ENCODE measurements around the gene THSD4.
A peak's percentile ranks its signal among the peaks of the same experiment; 100 is the strongest.

THSD4 gene

DNA sequence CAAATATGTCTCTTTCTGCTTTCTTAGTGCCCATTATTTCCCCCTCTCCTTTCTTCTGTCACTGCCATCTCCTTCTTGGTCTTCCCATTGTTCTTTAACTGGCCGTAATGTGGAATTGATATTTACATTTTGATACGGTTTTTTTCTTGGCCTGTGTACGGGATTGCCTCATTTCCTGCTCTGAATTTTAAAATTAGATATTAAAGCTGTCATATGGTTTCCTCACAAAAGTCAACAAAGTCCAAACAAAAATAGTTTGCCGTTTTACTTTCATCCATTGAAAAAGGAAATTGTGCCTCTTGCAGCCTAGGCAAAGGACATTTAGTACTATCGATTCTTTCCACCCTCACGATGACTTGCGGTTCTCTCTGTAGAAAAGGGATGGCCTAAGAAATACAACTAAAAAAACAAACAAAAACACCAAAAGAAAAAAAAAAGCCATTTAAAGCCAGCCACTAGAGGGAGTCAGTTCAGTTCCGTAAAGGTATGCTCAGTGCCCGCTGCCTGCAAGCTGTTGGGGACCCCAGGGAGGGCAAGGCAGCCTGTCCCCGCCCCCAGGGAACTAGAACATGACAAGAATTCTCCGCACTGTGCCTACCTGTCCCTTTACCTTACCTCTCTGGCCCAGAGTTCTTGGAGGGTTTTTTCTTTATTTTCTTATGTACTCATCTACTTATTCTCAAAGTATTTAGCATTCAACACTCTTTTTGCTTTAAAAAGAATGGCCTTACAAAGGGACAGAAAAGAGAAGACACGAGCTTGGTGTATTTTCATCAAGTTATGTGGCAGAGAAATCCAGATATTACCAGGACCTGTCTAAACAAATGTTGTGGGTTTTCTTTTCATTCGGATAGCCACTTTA is 665.1 kb downstream of the THSD4 start:
- DNase-seq: peak; percentile 23 to 36

DNA sequence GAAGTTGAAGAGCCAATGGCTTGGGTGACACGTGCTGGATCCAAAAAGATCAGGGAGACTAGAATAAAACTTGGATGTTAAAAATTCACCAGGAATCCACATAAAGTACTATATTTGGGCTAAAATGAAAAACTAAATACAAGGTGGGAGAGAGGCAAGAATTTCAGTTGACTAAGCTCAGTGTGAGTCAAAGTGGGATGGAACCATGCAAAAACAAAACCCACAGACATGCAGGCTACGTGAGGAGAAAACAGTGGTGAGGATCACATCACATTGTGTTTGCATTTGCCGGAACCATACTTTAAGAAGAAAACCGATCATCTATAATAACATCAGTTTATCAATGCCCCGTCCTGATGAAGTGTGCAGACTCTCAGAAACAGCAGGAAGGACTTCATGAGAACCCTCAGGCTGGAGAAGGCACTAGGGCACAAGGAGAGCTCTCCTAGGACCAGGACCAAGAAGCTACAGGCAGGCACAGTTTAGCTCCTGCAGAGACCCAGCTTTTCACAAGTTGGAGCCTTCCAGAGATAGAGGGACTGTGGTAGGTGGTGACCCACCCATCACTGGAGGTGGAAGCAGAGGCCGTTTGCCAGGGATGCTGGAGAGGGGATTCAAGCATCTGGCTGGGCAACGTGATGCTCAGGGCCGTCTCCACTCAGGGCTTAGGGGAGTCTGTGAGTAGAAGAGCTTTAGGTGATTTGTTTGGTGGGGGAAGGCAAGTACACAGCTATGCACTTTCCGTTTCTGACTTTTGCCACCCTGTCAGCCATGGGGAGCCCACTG is 666.1 kb downstream of the THSD4 start:
- DNase-seq: no peak

DNA sequence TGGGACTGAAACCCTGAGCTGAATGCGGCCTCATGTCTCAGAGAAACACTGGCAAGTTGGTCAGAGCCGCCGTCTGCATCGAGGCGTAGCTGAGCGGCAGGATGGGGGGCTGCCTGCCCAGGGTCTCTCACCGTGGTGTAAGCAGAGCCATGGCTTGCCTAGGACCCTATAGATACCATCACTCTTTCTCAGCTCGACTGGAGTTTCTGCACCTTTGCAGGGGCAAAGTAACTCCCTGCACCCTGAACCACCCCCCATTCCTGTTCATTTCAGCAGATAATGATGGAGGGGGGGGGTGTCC is 666.6 kb downstream of the THSD4 start:
- DNase-seq: no peak

DNA sequence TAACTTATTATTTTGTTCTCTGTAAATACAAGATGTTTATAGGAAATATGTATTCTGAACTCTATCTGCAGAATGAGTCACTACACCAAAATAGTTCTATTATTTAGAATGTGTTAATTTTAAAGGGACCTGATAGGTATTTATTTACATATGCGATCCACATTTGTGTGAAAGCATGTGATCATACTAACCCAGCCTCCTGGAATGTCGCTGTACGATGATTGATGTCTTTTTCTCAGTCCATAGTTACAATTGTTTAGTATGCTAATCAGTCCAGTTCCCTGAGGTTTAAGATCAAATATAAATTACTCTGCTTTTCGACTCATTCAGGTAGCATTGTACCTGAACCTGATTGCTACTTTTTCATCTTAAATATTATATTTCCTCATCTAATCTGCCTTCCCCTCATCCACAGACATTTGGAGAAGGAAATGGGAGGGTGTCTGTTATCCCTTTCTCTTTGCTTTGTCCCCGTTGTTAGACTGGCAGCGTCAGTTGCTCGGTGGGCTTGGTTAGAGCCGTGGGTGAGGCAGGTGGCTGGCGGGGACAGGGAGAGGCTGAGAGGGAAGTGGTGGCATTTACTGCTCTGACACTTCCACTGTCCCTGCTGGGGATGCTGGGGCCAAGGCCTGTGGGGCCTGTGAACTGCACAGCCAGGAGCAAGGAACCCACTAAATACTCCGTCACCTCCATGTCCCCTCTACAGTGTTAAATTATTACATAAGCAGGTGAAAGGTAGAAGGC is 667.3 kb downstream of the THSD4 start:
- no peak for DNase-seq

DNA sequence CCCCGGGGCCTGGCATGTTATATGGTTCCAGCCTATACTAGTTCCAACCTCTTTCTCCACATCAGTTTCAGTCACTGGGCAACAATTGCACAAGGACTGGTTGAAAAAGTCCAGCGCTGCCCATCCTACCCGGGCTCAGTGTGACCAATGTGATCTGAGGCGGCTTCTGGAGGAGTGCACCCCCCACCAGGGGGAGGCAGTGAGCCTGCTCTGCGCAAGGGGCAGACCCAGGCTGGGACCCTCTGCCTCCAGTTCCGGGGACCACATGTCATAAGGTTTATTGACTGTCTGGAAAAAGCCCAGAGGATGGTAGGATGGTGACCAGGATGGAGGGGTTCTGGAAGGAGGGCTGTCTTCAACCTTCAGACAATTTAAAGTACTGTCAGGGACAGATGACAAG is 669.4 kb downstream of the THSD4 start:
- no peak for DNase-seq

DNA sequence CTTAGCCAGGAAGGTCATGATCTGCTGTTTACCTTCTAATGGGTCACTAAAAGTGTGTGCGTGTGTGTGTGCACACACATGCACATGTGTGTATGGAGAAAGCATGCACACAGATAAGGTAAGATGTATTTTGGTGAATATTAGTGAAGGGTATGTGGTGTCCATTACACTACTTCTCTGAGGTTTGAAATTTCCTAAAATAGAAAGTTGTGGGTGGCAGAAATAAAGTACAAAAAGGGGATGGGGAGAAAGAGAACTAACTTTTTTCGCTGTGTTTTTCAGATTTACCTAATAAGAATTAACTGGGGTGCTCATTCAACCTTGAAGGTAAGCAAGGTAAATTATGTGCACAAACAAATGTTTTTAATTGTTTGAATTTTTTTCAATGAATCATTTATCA is 670.7 kb downstream of the THSD4 start:
- DNase-seq: no peak

DNA sequence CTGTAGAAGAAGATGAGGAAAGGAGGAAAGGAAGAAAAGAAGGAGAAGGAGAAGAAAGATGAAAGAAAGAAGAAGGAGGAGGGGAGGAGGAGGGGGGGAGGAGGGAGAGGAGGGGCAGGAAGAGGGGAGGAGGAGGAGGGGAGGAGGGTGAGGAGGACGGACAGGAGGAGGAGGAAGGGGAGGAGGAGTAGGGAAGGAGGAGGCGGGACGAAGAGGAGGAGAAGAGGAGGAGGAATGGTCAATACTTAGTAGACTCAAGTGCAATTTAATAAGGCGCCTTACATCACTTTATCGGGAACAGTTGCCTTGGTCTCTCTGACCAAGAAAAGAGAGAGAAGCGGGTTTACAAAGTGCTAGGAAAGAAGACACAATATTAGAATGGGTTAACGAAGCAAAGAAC is 671.4 kb downstream of the THSD4 start:
- no peak for DNase-seq

DNA sequence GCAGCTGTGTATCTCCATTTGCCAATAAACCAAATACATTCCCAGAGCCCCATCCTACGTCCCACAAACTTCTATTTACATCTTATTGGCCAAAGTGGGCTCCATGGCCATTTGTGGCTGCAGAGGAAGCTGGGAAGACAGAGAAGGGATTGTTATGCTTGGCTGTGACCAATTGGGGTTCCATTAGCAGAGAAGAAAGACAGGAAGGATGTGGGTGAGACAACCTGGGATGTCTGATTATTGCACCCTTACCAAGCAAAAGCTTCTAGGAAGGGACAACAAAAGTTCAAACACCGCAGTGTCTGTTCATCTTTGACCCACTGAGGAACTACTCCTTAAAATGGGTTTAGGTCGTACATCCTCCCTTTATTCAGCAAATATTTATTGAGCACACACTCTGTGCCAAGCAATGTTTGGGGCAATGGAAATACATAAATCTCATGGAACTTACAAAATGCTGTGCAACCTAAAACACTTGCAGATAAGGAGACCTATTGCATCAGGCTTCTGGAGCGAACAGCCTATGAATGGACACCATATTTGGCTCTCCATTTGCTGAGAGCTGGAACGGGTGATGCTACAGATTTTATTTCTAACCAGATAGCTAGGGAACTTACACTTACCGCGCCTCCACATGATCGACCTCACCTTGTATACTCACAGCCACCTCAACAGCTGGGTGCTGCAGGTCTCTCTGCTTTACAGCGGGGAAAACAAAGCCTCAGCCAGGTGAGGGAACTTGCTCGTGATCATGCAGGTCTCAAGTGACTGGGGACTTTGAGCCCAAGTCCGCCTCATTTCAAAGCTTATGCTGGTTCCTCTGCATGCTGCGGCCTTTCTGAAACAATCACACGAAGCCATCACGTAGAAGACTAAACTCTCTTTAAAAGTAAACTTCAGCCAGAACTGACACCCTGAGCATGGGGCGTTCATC is 673.6 kb downstream of the THSD4 start:
- no peak for DNase-seq

DNA sequence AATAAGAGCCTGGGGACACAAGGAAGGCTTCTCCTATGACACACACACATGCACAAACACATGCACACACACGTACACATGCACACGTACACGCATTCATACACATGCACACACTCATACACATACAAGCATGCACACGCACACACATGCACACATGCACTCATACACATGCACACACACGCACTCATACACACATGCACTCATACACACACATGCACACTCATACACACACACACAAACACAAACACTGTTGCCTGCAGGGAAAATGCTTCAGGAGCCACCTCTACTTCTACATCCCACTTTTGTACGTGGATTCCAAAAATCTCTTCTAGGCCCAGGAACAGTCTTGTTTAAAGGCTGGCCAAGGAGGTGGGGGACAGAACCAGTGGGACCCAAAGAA is 674.3 kb downstream of the THSD4 start:
- DNase-seq: no peak

DNA sequence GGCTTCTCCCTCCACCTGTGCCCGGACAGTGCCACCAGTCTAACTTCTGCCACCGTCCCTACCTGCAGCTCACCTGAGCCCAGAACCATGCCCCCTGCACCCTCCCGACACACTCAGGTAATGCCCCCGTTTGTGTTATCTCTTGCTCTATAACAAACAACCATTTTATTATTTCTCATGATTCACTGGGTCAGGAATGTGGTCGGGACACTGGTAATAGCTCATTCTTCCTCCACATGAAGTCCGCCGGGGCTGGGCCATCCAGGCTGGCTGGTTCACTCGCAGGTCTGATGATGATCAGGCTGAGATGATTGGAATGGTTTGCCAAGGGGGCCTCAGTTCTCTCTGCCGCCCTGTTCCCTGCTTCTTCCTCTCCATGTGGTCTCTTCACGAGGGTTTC is 674.8 kb downstream of the THSD4 start:
- DNase-seq: no peak

DNA sequence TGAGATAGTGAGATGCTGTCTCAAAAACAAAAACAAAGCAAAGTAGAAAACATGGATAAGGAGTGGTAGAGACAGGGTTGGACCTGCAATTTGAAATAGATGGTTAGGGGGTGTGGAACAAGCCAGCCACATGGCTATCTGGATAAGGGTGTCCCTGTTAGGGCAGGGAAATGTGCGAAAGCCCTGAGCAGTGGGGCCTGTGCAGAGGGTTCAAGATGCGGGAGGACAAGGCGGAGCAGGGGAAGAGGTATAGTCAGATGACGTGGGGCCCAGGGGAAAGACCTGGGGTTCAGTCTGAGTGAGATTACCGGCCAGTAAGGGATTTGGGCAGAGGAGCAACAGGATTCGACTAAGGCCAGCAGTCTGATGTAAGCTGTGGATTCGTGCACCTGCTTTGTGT is 676.7 kb downstream of the THSD4 start:
- no peak for DNase-seq

DNA sequence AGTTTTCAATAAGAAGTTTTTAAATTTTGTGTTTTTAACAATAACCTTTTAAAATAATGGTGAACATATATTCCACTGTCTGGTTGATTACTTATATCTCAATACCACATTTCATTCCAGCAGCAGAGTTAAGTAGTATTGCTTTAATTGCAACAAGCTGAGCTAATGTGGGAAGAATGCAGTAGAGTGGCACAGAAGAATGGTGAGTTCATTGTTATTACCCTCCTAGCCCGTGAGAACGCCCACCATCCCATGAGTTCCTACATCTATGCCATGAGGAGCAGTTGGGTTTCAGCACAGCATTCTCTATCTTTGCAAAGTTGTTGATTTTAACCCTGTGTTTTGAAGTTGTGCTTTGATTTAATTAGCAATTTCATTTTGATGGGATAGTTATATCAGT is 677.2 kb downstream of the THSD4 start:
- no peak for DNase-seq

DNA sequence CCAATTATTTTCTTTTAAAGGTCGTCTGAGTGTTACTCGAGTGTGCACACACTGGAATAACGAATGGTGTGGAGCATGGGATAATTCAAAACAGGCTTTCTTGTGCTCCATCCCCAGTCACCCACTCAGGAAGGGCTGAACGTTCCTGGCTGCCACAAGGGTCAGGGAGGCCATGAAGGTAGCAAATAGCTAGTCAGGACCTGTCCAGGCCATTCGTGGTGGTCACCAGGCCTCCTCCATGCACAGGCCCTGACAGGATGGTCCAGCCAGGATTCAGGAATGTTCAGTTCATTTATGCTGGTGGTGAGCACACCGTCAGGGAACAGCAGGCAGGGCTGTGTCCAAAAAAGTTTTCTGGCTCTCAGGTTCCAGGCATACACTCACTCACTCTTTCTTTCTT is 683.4 kb downstream of the THSD4 start:
- DNase-seq: no peak

DNA sequence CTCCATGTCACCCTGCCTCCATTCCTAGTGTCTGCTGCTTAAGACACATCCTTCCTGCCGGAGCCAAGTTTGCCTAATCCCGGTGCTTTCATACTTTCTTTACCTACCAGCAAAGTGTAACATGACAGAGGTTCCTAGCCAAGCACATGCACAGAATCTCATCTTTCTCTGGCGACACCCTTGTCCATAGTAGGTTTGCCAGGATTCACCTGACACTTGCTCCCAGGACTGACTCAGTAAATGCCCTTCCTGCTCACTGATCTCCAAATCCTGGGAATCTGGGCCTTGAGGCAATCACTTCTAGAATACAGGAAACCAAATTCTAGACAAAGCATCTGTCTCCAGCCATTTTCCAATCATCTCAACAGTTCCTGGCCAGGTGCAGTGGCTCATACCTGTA is 684.9 kb downstream of the THSD4 start:
- no peak for DNase-seq

DNA sequence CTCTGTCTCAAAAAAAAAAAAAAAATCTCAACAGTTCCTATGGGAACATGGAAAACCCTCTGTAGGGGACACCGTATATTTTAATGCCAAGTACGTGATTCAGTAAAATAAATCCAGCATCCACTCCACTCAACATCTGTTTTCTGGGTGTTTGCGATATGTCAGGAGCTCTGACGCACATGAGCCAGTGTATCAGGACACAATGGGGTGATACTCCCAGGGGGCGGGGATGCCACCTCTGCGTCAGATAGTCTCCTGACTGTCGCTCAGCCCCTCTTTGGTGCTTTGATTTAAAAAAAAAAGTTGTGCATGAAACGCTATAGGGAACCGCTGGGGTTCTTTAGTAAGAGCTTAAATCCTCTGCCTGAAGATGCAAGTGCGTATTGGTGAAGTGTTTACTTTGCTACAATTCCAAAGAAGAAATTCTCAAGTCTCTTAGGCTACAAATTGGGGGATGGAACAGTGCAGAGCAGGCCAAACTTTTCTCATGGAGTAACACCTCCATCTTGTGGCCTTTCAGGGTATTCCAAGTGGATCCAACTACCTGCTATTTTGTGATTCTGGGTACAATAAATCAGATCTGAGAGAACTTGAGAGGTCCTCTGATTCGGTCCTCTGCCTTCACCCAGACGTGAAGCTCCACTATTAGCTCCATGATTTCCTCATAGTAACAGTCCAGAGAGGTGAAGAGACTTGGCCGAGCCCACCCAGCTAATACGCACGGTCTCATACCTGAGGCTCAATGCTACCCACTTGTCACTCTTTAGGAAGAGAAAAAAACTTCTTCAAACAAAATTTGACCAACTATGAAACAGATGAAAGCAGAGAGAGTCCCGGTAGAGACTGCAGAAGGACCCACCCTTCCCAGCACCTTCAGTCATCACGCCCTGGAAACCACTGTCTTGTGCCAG is 685.8 kb downstream of the THSD4 start:
- peak in 1 of 2 donors; percentile 8 for DNase-seq

DNA sequence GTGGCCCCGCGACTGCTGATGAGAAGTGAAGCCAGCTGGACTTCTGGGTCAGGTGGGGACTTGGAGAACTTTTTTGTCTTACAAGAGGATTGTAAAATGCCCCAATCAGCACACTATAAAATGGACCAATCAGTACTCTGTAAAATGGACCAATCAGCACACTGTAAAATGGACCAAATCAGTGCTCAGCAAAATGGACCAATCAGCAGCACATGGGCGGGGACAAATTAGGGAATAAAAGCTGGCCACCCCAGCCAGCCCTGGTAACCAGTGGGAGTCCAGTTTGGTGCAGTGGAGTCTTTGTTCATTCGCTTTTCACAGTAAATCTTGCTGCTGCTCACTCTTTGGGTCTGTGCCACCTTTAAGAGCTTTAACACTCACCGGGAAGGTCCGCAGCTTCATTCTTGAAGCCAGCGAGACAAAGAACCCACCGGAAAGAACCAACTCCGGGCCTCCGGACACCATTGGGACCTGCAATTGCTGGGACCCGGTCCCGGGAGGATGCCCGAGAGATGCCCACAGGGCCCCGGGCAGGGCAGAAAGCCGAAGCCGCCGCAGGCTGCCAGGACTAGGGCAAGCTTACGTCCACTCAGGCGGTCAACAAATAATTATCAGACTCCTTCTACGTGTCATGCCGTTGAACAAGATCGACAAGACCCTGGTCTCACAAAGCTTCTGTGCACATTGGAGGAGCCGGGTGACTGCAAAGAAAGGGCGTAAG is 686.8 kb downstream of the THSD4 start:
- DNase-seq: no peak

DNA sequence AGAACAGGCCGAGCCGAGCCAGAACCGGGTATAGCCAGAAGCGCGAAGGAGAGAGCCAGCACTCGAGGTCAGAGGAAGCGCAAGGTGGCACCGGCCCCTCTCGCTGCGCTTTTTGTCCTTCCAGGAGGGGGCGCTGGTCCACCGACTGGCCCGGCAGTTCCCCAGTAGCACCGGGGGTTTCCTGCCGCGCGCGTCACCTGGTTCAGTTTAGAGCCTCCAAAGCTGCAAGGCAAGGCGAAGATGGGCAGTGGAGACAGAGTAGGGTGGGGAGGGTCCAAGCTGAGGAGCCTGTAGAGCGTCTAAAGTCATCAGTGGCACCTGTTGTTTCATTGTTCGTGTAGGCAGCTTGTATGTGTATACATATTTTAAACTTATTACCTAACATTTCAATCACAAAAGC is 687.5 kb downstream of the THSD4 start:
- DNase-seq: no peak

DNA sequence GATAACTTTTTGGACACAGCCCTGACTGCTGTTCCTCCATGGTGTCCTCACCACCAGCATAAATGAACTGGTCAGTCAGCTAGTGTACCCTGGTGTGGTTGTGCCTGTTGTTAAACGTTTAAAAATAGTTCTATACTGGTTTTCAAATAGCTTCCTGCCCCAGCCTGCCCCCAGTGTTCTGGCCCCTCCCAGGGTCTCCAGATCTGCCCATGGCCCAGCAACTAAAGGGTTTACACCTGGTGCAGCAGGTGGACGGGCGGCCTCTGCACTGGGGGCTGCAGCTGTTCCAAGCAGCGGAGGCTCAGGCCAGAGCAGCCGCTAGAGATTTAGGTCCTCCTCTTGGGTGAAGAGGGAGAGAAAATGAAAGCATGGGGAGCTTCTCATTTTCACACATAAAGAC is 689.0 kb downstream of the THSD4 start:
- DNase-seq: no peak

DNA sequence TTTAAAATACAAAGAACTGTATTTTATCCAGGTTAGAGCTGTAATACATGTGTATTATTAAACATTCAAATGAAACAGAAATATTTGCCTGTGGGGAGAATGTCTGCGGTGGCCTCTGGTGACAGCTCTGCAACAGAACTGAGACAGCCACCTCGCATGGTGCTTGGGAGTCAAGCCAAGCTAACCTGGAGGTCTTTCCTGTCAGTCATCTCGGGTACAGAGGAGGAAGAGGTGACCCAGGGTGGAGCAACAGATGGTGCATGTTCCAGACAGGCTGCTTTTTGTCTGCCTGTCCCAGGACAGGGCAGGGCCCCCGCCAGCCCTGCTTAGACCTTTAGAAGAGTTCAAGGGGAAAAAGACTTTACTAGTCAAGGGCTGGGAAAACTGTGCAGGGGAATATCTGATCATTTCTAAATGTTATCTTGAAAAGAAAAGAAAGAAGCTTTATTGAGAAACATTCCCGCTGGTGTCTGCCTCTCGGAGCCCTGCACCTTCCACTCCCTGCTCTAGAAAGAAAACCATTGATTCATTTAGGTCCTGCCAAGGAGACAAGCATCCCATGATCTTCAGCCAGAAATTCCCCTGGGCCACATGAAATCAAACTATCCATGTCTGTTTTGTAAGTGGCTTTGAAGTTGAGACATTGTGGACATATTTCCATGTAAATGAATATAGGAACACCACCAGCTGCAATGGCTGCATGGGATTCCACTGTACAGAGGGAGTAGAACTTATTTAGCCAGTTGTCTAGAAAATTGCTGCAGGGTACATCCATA is 689.6 kb downstream of the THSD4 start:
- no peak for DNase-seq

DNA sequence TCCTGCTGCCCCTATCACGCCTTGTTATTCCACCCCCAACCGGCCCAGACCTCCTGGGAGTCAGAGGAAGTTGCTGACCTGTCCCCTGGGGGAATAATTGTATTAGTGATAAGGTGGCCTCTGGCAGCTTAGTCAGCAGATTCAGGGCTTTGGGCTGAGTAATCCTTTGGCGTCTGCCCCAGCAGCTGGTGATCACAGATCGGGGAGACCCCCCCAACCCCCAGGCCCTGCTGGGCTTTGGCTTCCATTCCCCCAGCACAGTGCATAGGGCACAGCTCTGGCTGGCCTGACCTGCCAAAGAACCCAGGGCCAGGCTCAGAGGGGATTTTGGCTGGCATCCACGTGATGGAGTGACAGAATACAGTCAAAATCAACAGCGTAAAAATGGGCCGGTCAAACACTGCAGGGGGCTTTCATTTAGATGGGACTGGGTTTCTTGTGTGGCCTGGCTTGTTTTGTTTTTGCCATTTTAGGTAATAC is 691.2 kb downstream of the THSD4 start:
- no peak for DNase-seq
